HG02938 (cell line): ENCODE results near the gene MME.

Source experiments
- ATAC-seq: cut with Tn5 transposase; IDR thresholded peaks from one replicate; pipeline ENCODE4 v1.9.1; 2021; ENCODE audit warnings: mild to moderate bottlenecking, moderate library complexity; ENCODE audit not compliant: unreplicated experiment

The MME gene

DNA sequence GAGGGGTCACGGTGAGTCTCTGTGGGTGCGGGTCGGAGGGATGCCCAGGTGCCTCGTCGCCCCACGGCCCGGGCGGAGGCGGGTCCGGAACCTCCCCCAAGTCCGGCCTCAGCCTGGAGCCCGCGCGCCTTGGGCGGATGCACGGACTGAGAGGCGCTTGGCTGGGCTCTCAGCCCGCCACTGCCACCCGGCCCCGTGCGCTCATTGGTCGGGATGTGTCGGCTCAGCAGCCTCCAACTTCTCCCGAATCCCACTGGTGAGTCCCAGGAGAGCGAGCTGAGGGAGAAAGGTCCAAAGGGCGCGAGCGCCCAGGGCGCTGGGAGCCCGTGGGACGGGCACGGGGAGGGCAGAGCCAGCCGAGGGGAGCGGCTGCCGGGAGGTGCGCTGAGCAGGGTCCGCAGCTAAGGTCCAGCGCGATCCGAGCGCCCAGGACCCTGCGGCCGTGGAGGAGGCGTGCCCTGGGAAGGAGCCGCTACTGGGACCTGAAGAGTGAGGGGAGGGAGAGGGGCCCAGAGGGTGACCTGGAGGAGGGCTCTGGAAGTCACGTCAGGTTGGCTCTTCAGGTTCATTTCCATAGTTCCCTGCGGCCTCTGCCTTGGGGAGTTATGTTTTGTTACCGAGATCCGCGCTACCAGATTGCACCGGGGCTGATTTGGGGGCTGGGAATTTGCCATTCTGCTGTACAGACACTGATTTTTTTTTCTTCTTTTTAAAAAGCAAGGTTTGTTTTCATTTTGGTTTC is at the start of gene MME:
TSS of gene MME (plus strand) at position 574 of the 742 bp plus-strand sequence. CDS start 3,849 bp downstream, outside the sequence.
- ATAC-seq = no peak

DNA sequence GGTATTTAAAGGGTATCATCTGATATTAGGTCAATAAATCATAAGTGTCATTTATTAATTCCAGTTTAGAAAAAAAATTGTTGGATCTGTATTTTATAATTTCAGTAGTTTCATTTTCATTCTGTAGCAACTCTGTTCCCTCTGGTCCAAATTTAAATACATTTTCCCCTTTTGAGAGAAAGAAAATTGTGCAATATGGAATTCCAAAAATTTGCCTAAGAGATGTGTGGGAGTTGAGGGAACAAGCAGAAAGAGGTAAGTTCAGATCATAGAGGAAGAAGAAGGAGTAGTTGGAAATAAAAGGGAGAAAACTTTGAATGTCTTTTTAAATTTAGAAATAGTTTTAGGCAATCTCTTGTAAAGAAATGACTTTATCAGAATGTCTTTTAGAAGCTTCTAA is 48.9 kb upstream of the MME start:
- ATAC-seq = no peak

DNA sequence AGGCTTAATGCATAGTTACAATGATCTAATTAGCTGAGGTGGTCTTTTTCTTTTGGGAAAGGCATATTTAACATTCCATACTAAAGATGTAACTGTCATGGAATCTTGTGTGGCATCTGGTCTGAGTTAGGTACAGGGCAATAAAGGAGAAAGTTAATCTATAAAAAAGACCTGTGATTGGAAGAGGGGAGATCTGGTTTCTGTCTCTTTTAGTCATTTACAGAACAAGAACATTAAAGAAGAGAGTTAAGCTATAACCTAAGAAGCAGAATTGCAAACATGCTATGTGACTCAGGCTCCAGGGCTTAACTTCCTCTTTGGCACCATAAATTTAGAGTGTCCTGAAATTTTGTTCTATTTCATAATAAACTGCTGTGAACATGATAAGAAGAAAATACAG is 47.2 kb upstream of the MME start:
- no peak for ATAC-seq

DNA sequence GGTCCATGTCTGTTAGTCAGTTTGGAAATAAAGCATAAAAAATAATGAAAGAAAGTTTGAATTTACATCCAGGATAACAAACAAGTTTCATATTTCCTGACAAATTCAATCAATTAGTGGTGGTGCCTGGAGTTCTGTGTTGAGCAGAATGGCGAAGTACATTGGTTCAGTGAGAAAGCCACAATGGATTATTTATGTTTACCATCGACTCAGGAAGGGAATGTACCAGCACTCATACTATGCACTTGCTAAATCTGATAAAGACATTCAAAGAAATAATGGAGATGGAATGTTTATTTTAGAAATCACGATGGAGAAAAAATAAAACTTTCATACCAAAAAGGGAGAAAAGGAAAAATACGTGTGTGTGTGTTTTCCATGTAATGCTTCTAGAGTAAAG is 45.3 kb upstream of the MME start:
- no peak for ATAC-seq

DNA sequence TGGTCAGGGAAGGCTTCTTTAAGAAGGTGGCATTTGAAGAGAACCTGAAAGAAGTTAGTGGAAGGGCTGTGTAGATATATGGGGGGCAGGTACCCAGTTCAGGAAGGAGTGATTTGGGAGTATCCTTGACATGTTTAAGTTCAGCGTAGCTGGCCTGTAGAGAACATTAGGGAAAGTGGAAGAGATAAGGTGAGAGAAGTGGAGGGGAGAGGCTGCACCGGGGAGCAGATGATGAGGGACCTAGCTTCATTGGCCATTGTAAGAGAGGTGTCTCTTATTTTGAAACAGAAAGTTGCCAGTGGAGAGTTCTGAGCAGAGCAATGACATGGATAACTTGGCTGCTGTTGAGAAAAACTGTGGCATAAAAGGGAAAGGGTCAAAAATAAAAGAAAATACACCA is 44.6 kb upstream of the MME start:
- no peak for ATAC-seq

DNA sequence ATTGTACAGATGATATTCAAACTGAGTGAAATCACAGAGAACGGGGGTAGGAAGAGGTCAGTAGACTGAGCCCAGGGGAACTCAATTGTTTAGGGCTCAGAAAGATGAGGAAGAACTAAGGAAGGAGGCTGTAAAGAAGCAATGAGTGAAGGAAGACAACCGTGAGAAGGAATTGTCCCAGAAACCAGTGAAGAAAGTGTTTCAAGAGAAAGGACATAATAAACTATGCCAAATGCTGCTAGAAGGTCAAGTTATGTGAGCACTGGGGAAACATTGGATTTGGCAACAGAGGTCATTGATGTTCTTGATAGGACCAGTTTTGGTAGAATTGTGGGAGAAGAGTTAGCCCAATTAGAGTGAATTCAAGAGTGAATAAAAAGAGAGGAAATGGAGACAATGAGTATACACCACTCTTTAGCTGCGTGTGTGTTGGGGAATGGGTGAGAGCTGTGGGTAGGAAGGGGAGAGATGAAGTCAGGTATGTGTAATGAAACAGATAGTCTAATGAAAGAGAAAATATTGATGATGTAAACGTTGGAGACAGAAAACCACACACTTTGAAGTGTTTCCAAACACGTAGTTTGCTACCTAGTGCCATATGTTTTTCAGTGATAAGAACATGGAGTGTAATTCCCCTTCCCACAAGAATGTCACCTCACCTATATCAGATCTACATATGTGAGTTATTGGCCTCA is 42.5 kb upstream of the MME start:
- ATAC-seq = no peak

DNA sequence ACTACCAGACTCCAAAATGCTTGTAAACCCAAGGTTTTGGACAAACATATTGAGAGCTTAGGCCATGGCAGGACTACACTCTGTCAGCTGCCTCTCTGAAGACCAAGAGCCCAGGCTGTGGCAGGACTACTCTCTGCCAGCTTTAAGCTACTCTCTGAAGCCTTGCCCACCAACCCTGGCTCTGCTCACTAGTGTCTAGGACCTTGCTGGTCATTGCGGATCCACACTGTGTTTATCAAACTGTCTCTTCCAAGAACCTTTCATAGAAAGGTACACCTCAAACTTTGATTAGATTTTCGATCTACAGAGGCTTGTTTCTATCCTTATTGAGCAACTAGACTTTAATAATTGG is 41.9 kb upstream of the MME start:
- no peak for ATAC-seq

DNA sequence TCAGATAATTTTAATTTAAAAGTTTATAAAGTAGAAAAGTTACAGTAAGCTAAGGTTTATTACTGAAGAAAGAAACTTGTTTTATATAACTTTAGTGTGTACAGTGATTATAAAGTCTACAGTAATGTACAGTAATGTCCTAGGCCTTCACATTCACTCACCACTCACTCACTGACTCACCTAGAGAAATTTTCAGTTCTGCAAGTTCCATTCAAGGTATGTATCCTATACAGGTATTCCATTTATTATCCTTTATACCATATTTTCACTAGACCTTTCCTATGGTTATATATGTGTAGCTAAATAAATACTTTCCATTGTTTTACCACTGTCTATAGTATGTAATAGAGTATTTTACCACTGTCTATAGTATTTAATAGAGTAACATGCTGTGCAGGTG is 33.2 kb upstream of the MME start:
- ATAC-seq = no peak

DNA sequence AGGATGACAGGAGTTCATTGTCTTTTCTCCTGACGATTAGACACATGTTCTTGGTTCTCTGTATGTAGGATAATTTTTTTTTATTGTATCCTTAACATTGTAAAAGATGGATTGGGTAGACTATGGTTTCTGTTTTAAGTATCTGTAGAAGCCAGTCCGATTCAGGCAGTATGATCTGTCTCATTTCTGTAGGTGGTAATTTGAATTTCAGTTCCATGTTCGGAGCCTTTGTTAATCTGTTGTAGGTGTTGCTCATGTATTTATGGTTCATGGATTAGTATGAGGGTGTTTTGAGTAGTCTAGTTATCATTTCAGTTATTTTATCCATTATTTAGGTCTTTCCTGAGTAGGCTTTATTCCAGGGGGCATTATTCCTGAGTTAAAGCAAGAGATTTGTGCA is 32.4 kb upstream of the MME start:
- no peak for ATAC-seq

DNA sequence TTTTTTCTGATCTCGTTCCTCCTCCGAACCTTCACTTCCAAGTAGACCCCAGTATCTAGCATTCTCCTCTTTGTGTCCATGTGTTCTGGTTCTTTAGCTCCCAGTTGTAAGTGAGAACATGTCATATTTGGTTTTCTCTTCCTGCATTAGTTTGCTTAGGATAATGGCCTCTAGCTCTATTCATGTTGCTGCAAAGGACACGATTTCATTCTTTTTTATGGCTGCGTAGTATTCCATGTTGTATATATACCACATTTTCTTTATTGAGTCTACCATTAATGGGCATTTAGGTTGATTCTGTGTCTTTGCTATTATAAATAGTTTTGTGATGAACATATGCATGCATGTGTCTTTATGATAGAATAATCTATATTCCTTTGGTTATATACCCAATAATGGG is 30.2 kb upstream of the MME start:
- no peak for ATAC-seq

DNA sequence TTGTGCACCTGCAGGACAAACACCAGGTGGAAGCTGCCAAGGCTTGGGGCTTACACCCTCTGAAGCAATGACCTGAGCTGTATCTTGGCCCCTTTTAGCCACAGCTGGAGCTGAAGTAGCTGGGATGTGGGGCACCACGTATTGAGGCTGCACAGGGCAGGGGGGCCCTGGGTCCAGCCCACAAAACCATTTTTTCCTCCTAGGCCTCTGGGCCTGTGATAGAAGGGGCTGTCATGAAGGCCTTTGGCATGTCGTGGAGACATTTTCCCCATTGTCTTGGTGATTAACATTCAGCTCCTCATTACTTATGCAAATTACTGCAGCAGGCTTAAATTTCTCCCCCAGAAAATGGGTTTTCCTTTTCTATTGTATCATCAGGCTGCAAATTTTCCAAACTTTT is 27.6 kb upstream of the MME start:
- no peak for ATAC-seq

DNA sequence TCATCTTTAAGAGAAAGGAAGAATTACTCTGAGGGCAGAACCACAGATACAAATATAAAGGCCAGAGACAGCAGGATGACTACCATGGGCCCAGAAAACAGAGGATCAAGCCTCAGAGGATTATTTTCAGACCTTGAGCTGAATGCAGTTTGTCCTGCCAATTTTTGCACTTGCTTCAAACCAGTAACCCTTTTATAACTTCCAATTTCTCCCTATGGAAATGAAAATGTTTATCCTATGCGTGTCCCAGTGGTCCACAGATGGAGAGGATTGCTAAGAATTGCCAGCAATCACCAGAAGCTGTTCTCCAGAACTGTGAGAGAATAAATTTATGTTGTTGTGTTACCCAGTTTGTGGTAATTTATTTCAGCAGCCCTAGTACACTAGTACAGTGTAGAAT is 26.4 kb upstream of the MME start:
- no peak for ATAC-seq

DNA sequence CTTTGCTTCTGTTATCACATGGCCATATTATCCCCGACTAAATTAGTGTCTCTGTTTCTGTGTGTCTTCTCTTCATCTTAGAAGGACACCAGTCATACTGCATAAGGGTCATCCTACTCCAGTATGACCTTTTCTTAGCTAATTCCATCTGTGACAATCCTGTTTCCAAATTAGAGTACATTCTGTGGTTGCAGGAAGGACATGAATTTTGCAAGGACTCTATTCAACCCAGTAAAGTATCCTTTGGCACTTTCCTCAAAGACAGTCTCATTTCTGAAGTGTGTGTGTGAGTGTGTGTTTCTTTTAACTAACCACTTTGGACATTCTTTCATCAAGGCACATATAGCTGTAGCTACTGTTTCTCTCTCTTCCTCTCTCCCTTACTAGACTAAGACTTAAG is 15.2 kb upstream of the MME start:
- no peak for ATAC-seq

DNA sequence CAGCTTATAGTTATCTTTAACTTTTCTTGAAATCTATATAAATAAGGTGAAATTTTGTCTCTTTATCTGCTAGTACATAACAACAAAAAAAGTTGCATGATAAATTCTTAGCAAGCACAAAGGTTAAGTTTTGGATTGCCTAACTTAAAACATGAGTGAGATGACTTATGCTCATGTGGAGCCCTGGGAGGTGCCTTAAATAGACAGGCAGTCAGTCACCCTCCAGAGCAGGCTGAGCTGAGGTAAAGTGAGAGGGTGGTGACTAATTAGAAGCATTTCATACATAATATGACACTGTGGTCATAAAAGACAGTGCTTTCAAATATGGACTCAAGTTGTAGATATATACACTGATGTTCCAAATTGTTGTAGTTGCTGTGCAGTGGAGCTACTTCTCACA is 14.6 kb upstream of the MME start:
- ATAC-seq = no peak

DNA sequence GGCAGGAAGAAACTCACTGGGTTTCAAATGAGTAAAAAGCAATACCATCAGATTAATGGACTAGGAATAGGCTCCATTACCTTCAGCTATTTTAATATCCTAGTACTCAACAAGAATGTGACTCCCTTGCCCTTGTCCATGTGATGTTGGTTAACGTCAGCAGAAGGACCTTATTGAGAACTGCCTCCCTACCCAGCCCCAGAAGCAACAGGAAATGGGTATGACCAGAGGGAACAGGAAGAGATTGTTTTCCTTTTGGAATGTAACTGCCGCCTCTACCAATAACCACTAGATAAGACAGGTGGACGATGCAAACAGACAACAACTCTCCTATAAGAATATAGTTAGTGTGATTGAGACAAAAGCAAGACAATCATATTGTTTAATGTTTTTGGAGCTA is 10.4 kb upstream of the MME start:
- ATAC-seq = no peak

DNA sequence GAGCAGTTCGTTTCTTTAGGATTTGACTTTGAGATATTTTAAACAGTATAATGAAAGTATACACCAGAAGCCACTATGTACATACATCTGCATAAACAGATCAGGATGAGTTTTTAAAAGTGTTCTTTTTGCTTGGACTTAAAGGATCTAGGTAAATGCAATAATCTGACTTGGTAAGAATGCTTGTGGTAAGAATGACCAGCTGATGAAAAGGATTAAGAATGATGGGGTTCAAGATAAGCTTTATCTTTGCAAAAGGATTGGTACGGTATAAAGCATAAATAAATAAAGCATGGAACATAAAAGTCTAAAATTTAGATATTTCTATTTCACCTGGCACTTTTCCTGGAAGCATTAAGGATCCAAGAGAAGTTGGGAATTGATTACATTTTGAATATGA is 9.8 kb upstream of the MME start:
- ATAC-seq = no peak

DNA sequence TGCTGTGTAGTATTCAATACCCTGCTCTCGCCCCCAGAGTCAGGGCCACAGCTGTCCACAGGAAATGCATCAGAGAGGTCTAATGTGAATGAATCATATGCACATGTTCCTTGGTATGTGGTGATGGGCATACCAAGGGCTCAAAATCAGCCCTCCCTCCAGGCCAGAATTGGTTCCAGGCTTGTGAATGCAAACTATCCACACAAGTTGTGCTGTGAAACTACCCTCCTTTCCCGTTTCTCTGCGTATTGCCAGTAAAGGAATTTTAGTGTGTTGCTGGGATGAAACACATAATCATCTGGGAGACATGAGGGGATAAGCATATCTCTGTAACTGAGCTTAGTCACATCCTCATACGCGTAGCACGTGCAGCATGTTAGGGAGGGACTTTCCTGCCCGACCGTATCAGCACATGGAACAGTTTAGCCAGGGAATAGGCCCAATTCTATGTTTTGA is 9.2 kb upstream of the MME start:
- no peak for ATAC-seq

DNA sequence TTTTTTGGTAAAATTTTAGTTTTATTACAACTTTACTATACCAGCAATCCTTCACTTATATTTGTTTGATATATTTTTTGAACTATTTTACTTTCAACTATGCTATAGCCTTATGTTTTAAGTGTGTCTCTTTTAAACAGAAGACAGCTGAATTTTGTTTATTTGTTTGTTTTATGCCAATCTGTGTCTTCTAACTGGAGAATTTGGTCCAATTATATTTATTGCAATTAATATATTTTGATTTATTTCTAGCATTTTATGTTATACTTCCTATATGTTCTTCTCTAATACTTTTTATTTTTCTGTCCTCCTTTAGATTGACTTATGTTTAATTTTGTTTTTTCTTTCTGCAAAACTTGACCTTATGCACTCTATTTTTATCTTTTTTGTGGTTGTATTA is 4.9 kb upstream of the MME start:
- no peak for ATAC-seq

DNA sequence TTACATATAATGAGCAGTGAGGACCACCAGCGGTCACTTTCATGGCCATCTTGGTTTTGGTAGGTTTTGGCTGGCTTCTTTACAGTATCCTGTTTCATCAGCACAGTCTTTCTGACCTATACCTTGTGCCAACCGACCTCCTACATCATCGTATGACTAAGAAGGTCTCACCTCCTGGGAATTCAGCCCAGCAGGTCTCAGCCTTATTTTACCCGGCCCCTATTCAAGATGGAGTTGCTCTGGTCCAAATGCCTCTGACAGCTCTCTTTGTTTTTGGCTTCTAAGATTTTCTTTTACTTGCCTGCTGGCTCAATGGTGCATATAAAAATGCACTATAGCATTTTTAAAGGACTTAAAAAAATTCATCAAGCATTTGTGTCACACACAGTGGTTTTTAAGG is 3.2 kb upstream of the MME start:
- ATAC-seq = no peak

DNA sequence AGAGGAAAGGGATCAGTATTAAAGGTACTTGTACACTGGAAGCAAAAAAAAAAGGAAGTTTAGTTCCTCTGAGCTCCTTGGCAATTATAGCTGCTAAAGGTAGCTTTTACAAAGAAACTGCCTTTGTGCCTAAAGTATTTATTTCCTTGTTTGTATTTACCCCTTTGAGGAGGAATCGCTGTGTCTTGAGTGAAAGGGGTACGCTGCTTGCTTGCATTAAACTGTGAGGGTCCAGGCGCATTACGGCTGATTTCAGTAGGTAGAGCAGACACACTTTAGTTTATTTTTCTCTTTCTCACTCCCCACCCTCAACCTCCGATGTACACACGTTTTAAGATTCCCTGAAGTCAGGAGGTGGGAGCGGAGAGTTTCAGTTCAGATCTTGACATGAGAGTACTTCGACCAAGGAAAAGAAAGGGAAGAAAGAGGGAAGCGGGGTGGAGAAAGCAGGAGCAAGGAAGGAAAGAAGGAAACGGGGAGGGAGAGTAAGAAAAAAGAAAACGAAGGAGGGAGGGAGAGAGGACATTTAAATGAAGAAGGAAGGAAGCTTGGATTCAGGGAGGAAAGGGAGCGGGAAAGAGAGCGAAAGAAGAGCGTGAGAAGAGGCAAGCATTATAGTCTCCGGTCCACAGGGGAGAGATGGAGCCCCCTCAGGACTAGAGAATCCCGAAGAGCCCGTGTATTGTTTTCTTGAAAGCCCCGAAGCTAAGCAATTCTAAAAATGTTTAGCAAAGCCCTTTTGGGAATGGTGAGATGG is 1.2 kb upstream of the MME start:
- ATAC-seq = no peak

DNA sequence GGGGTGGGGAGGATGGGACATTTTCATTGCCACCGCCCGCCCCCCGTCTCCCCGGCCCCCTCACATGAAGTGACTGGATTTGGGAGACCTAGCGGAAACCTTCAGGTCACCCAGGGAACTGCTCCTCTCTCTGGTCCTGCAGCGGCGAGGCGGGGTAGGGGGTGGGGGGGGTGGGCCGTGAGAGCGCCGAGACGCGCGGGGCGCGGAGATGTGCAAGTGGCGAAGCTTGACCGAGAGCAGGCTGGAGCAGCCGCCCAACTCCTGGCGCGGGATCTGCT is 712 bp upstream of the MME start:
- no peak for ATAC-seq

DNA sequence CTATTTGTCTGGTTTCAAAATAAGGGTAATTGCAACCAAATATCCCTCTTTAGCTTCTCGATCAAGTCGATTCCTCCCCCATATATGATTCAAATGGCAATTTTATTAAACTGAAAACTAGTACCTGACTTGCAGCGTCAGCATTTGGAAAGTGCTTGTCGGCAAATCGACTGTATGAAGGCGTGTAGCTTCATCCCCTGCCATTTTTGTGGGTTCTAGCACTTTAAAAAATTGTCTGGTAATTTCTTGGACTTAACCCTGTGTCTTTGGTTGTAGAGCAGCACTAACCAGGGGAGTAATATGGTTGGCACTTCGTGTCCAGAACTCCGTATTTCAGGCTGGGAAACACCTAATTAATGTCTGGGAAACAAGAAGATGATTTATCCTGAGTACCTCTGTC is 573 bp downstream of the MME start:
- no peak for ATAC-seq
